ENCODE results near the gene MARCKSL1.
"Not testable (repeated sequence)": the region's sequence is repeated elsewhere in the genome, so short reads cannot be mapped to it uniquely, and the experiment has no call there.

MARCKSL1 gene

DNA sequence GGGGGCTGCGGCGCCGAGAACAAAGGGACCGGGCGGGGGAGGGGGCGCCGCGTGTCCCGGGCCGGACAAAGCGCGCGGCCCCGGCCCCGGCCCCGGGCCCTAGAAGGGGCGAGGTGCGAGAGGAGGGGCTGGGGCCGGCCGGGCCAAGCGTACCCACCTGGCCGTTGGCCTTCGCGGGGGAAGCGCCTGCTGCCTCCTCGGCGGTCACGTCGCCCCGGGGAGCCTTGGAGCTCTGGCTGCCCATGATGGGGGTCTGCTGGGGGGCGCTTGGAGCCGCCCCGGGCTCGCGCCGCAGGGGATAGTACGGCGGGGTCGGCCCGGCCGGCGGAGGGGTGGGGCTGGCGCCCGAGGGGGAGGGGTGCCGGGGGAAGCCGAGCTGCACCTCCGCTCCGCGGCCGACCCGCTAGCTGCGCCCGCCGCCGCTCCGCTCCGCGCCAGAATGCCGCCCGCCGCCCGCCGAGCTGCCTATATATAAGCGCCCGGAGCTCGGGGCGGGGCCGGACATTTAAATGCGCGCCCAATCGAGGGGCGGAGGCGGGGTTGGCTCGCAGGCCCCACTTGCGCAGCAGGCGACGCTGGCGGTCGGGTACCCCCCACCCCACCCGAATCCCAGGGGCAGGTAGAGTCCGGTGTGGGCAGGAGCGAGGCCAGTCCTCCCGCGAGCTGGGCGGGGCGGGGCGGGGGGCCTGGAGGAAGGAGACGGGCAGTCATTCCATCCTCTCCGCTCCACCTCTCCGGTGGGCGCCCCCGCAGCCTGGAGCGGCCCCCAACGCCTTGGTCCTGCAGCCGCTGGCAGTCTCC lies at the start of gene MARCKSL1:
TSS of gene MARCKSL1 (minus strand) at position 444 of the 801 bp plus-strand sequence. CDS start at position 244, 200 bp downstream.
- DNase-seq = peak; percentile 35

DNA sequence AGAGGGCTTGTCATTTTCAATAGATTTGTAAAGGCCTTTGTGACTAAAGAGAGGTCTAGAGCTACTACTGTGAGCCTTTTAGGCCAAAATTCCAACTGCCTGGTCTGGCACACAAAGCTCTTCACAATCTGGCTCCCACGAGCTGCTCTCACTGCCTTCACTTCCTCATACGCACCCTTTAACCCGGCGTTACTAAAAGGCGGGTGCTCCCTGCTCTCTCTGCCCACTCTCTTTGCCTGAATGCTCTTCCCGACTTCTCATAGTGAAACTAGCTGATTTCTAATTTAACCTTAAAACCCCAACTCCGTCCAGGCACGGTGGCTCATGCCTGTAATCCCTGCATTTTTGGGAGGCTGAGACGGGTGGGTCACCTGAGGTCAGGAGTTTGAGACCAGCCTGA lies 44.0 kb upstream of the MARCKSL1 start:
- peak; percentile 79 for DNase-seq

GRCh38 chr1:32377541-32378220 lies 41.6 kb upstream of the MARCKSL1 start:
- no peak for DNase-seq

- DNase-seq = no peak
Observed at GRCh38 chr1:32376199-32376598, 40.2 kb upstream of the MARCKSL1 start.

- peak; percentile 6 for DNase-seq
Observed at GRCh38 chr1:32373996-32374592, 38.1 kb upstream of the MARCKSL1 start.

DNA sequence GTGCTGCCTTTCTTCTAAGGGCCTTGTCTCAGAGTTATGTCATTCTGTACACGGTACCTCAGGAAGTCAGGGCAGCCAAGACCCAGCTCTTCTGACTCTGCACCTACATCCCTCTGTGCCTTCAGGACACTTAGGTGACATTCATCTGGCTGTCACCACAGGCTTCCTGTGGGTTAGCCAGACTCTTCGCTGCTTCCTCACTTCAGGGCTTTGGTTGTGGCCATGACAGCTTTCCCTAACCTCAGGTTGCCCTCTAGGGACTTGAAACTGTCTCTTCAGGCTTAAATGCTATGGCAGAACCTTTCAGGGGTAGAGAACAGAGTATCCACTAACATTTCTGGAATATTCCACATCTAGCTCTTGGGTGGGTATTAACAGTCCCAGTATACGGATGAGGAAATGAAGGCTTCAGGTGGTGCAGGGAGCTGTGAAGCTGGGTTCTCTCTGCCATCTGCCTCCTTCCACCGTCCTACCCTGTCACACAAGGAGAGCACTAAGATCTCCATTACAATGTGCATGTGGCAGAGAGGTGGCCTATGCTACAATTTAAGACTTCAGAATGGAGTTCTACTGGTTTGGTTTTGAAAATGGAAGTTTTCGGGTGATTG lies 36.2 kb upstream of the MARCKSL1 start:
- peak; percentile 85 for DNase-seq

DNA sequence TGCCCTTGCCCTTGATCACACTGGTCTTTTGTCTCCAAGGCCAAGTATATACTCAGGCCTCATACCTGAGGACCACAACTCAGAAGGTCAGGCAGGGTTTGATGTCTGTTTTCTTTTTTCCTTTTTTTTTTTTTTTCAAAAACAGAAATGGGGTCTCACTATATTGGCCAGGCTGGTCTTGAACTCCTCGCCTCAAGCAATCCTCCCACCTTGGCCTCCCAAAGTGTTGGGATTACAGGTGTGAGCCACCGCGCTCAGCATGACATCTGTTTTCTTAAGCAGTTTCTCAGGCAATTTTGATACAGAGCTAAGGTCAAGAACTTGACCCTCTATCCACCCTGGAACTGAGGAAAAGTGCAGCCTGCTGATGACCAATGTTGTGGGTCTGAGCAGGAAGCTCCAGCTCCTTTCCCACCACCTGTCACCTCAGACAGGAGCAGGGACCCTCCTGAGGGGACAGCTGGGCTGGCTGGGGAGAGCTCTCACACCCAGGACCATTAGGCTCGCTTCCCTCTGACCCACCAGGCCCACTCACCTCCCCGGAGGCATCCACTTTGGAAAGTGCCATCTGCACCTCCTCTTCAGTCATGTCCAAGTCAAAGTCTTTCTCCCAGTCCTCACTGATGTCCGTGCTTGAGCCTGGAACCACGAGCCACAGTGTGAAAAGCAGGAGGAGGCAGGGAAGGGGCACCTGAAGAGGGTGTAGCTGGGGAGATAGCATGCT lies 32.0 kb upstream of the MARCKSL1 start:
- no peak for DNase-seq

DNA sequence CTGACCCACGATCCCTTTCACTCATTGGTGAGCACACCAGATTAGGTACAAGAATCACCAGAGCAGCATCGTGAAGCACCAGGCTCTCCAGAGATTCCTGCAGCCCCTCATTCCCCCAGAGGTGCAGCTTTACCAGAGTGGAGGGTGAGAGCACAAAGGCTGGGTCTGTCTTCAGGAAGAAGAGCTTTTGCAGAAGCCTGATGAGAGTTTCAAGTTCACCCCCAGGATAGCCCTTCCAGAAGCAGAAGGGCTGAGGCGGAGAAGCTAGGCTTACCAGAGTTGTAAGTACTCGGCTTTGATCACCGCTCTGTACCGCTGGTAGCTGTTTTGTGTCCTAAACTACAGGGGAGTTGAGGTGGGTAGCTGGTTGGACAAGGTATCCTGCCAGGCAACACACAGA lies 29.4 kb upstream of the MARCKSL1 start:
- no peak for DNase-seq

GRCh38 chr1:32364836-32365235 lies 28.8 kb upstream of the MARCKSL1 start:
- no peak for DNase-seq

DNA sequence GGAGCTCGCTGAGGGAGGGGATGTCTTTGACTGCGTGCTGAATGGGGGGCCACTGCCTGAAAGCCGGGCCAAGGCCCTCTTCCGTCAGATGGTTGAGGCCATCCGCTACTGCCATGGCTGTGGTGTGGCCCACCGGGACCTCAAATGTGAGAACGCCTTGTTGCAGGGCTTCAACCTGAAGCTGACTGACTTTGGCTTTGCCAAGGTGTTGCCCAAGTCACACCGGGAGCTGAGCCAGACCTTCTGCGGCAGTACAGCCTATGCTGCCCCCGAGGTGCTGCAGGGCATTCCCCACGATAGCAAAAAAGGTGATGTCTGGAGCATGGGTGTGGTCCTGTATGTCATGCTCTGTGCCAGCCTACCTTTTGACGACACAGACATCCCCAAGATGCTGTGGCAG lies 27.7 kb upstream of the MARCKSL1 start:
- DNase-seq = no peak

GRCh38 chr1:32362474-32363313 lies 26.7 kb upstream of the MARCKSL1 start, which contains the start of the genes FAM229A and TSSK3:
FAM229A (minus strand) TSS chr1:32362485; CDS start chr1:32362091, 394 bp downstream.
TSSK3 (plus strand) TSS chr1:32362539; CDS start chr1:32362702, 163 bp downstream.
- DNase-seq = no peak

- DNase-seq = no peak
Observed at GRCh38 chr1:32361674-32362473, 25.8 kb upstream of the MARCKSL1 start.

GRCh38 chr1:32361308-32361673 lies 25.3 kb upstream of the MARCKSL1 start:
- DNase-seq = no peak

DNA sequence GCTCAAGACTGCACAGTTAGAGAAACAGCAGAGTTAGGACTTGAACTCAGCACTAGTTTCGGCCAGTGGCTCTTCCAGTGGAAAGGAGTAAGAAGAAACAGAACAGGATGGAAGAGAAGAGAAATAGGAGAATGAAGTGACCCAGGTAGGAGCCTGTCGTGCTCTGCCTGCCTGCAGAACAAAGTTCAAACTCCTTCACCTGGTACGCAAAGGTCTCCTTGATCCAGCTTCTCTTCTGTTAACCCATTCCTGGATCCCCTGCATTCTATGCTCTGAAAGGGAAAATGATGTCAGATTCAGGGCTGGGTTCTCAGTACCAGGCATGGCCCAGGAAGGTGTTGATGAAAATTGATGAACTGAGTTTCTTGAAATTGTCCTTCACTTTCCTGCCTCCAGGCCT lies 22.4 kb upstream of the MARCKSL1 start:
- no peak for DNase-seq

DNA sequence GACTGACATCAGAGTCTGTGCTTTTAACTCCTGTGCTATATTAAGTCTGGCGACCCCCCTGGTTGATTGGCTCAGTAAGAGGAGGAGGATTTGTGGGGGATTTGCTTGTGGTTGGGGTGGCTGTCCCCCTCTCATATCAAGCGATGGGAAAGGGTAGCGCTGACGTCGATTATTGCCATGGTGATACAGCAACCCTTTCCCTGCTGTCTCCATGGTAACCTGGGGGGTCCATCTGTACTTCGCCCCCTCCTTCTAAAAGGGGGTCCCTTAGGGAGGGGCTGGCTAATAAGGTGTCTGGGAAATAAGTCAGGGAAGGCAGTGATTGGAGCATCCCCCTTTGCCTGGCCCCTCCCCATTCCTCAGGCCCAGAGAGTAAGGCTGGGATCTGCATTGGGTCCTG lies 21.6 kb upstream of the MARCKSL1 start:
- DNase-seq = no peak

- DNase-seq = no peak
Observed at GRCh38 chr1:32356478-32356877, 20.4 kb upstream of the MARCKSL1 start.

GRCh38 chr1:32355778-32356177 lies 19.7 kb upstream of the MARCKSL1 start:
- DNase-seq = not testable (repeated sequence)

DNA sequence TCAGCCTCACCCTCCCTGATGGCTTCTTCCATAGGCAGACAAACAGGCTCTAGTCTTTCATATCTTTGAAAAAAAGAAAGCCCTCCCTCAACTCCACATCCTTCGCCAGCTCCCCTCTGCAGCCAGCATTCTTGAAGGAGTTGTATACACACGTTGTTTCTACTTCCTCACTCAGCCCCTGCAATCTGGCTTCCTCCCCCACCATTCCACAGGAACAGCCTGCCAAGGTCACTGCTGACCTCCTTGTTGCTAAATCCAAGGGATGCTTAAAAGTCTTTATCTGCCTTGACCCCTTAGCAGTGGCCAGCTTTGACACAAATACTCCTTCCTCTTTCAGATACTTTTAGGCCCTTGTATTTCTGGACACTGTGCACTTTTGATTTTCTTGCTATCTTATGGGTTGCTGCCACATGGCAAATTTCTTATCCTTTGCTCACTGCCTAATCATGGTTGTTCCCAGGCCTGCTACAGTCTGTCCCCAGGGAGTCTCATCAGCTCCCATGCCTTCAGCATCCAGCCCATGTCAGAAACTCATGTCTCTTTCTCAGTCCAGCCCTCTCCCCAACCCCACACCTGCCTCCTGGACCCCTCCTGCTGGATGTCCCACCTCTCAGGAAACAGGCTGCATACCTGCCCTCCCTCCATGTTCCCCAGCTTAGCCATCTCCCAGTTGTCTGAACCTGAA lies 18.0 kb upstream of the MARCKSL1 start:
- DNase-seq = peak; percentile 43

DNA sequence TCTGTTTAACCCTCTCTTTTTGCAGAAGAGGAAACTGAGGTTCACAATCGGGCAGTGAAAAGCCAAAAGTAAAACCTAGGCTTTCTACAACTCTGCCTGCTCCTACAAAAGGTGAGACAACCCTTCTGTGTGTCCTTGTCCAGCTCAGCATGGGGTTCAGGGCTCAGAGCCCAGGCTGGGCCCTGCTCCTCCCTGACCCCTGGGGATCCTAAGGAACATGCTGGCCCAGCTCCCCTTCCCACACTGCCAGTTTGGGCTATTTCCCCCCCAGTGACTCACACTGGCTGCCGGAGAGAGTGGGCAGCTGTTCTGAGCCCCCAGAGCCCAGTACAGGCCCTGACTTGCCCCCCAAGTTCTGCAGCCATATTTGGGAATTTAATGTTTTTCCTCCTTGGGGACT lies 17.4 kb upstream of the MARCKSL1 start:
- DNase-seq = no peak

- DNase-seq = no peak
Observed at GRCh38 chr1:32352831-32353383, 16.9 kb upstream of the MARCKSL1 start.
